GM21619 (cell line): Measurements from ENCODE around the gene SLC39A1.

Experiments used
- ATAC-seq: cut with Tn5 transposase; IDR thresholded peaks from one replicate; pipeline ENCODE4 v1.9.1; 2021; ENCODE audit not compliant: unreplicated experiment

The SLC39A1 gene

GRCh38 chr1:153977250-153978240, 14.2 kb upstream of the SLC39A1 start, which contains the start of gene JTB:
TSS of gene JTB (minus strand) at chr1:153977674. CDS start at chr1:153977252, 422 bp downstream.
- ATAC-seq = peak; percentile 76

DNA sequence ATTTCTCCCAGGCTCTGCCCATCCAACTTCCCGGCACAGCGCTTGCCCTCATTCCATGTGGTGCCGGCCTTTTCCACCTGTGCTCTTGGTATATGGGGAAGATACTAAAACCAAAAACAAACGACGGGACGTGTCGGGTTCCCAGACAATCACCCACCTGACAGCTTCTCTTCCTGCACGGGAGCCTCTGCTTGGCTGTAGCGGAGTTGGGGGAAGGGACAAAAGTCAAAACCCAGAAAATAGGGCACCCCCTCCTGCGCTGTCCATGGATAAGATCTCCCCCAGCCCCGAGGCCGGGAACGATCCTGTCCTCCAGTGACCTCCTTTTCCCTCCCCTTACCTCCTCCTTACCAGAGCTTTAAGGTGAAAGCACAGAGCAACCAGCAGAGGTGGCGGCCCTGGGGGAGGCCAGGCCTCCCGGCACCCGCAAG, 13.5 kb upstream of the SLC39A1 start:
- peak; percentile 7 for ATAC-seq

DNA sequence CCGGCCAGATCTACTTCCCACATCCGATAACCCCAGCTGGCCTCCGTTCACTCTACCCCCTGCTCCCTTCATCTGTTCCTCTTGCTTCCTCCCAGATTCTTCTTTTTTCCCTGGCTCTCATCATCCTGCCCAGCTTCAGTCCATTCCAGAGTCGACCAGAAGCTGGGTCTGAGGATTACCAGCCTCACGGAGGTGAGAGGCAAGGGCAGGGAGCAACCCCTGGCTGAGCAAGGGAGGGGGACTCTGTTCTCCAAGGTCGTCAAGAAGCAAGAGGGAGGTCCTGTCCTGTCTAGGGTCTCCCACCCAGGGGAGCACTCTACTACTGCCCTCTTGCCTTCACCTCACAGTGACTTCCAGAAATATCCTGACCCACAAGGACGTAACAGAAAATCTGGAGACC, 10.2 kb upstream of the SLC39A1 start:
- no peak for ATAC-seq

DNA sequence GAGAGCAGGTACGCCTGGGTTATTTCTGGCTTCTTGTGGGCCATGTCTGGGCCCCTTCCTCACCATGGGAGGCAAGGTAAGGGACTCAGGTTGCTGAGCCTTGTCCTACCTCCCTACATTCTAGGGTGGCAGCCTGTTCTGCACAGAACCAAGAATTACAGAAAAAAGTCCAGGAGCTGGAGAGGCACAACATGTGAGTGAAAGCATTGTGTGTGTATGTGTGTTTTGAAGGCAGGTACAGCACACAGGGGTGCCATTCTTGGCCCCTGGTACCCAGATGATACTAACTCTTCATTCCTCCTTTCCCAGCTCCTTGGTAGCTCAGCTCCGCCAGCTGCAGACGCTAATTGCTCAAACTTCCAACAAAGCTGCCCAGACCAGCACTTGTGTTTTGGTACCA, 9.7 kb upstream of the SLC39A1 start:
- ATAC-seq = no peak

DNA sequence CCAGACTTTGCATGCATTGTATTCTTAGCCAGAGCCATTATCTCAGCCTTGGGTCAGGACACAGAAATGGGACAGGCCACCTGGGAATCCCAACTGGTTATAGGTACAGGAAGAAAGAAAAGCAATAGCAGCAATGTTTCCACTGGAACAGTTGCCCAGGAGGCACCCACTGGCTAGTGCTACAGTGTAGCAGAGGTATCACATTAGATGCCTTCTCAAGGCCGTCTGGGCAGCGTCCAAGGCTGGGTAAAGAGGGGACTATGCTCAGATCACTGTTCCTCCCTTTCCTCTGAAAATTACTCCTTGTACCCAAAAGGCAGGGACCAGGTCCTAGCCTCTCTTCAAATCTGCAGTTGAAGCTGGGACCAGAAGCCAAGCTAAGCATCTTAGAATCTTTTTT, 7.0 kb upstream of the SLC39A1 start:
- no peak for ATAC-seq

DNA sequence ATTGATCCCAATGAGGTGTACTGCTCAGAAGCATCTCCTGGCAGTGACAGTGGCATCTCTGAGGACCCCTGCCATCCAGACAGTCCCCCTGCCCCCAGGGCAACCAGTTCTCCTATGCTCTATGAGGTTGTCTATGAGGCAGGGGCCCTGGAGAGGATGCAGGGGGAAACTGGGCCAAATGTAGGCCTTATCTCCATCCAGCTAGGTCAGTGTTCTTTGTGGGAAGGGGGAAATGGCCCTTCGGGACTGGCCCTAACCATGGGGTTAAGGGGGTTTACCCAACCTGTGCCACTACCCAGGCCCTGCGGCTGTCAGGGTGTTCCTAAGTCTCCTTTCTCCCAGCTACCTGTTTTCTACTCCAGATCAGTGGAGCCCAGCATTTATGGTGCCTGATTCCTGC, 5.6 kb upstream of the SLC39A1 start:
- no peak for ATAC-seq

- ATAC-seq = no peak
Measured at GRCh38 chr1:153968408-153968807, 5.1 kb upstream of the SLC39A1 start.

DNA sequence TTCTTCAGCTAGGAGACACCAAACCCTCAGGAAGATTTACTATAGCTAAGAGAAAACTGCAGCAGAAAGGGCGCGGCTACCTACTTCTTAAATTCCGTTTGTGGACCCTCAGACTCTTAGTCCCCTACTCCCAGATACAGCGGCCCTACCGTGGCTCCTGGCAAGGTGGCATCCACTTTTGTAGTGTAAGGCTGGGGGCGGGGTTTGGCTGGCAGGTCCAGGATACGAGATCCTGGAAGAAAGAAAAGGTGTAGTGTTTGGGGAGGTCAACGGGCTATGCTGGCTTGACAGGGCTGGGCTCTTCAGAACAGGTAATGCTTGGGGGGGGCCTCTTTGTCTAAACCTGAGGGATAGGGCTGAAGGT, 4.6 kb upstream of the SLC39A1 start:
- ATAC-seq = no peak

DNA sequence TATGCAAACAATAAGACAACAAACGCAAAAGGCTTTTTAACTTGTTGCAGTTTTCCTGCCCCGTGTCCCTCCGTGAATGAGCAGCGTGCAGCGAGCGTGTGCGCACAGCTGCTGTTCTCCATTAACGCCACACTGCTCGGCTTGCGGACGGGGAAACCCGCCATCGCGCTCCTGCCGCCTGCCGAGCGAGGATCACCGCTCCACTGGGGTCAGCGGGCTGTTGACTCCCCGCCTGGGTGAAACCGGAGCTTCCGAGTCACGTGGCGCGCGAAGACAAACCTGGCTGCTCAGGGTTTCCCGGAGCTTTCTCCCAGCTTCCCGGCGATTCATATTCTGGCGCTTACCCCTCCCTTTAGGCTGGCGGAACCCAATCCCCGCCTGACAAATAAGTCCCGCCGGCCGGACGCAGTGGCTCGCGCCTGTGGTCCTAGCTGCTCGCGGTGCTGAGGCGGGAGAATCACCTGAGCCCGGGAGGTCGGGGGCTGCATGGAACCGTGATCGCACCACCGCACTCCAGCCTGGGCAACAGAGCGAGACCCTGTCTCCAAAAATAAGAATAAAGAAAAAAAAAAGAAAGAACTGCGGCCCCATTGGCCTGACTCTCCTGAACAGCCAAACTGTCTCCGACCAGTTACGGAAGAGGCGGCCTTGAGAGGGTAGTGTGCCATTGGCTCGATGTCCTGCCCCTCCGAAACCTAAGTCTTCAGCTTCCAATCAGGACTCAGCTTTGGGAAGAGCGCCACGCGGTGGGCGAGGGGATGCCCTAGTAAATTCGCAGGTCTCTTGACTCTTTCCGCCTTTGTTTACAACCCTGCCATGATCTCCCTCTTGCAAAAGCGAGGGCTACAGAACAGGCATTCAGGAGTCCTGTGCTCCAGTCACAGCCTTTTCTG, 4.0 kb upstream of the SLC39A1 start, which contains the start of gene CREB3L4:
Gene CREB3L4, plus strand, starts transcription at position 796 of the 893 bp plus-strand sequence. CDS start 624 bp downstream, outside the sequence.
- ATAC-seq = peak; percentile 76

- no peak for ATAC-seq
Measured at GRCh38 chr1:153963850-153964331, 554 bp upstream of the SLC39A1 start.

DNA sequence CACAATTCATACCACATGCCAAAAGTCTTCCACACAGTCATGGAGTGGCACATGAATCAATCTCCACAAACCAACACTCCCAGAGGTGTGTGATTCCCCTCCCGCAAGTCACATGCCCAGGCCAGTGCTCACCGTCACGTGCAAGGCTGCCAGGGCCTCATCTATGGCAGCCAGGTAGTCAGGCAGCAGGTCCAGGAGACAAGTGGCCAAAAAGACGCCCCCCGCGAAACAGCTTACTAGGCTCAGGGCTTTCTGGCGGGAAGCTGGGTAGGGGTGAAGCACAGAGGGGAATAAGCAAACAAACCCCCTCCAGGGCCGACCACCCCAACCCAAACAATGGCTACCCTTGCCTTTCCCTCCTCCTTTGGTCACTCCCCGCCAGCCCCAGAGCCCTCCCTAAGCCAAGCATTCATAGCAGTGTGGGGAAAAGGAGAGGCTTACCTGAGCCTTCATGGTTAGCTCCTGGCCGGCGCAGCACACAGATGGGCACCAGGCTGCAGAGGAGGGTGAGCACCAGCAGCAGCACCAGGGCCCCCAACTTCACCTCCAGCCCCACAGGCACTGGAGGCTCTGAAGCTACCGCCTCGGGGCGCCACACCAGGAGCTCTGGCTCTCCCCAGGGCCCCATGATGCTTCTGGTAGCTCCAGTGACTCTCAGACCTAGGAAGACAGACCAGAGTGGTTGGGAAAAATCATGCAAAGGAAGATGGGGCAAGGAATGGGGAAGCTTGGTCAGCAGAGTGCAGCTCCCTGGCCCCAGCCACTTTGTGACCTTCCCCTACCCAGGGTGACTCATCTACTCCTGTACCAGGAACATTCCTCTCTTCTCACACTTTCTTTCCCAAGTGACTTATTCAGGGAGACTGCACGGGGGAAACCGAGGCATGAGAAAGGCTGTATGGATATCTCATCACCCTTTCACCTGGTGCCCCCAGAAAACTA, 978 bp downstream of the SLC39A1 start:
- no peak for ATAC-seq

DNA sequence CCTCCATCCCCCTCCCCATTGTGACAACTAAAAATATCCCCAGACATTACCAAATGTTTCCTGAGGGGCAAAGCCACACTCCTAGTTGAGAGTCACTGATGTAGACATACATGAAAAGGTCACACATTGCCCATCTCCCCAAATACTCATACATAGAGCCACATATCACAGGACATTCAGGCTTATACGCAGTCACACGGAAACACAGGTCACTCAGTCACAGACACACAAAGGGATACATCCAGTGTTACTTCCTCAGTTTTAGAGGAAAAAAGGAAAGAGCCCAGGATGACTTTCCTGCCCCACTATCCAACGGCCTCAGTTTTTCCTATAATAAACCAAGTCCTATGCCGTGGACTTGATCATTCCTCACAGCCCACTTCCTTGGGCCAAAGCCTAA, 1.9 kb downstream of the SLC39A1 start:
- no peak for ATAC-seq

DNA sequence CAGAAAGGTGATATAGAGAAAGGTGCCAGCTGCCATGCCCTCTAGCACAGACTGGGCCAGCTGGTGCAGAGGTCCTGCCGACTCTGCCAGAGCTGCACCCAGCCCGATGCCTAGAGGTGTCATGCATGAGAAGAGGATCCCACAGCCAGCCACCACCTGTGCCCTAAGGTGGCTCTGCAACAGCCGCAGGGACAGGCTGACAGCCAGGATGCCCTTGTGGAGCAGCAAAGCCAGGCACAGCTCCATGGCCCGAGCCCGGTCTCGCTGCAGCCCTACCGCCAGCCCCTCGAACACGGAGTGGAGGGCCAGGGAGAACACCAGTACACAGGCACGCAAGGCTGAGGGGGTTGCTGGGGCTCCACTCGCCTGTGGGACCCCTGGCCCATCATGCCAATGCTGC, 3.1 kb downstream of the SLC39A1 start:
- no peak for ATAC-seq

DNA sequence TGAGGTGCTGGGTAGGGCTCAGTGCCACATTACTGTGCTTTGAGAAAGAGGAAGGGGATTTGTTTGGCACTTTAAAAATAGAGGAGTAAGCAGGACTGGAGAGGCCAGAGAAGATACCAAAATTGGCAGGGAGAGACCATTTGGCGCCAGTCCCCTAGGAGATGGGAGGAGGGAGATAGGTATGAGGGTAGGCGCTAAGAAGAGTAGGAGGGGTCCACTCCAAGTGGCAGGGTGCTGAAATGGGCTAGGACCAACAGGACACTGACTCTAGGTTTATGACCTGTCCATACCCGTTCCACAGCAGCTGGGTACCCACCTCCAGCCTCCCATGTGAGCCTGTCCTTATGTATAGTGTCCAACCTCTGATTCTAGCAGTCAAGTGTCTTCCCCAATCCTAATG, 3.9 kb downstream of the SLC39A1 start:
- no peak for ATAC-seq

GRCh38 chr1:153958961-153959260, 4.4 kb downstream of the SLC39A1 start:
- no peak for ATAC-seq

DNA sequence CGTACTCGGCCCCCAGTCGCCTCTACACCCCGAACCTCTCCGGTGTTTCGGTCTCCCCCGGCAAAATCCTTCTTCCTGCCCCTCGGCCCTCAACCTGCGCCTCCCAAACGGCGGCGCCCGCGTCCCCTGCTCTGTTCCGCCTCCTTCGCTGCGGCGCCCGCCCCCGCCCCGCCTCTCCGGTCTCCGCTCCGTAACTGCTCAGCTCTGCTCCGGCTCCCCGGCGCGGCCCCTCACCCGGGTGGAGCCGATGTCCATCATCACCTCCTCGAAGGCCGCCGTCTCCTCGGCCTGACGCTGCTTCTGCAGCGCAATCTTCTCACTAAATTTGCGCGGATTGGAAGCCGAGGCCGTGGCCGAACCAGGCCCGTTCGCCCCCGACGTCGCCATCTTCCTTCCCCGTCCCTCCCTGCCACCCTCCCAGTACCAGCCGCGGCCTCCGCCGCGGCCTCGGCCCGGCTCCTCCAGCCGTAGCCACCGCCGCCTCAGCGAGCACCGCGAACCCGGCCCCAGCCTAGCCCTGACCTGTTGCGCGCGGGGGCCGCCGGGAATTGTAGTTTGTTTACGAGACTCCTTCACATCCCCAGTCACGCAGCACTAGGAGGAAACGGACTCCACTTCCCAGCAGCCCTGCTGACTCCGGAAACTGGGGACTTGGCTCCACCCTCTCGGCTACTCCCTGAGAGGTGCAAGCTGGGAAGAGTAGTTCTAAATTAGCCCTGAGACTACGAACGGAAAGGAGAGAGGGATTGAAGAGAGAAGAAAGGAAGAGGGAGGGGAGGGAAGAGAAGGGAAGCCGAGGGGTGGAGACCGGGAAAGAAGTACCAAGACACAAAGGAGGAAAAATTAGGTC, 5.0 kb downstream of the SLC39A1 start, which contains the start of gene CRTC2:
Gene CRTC2, minus strand, starts transcription at position 502 of the 850 bp plus-strand sequence. Its CDS starts 115 bp downstream, at position 387.
- ATAC-seq = peak; percentile 72

GRCh38 chr1:153957744-153958110, 5.6 kb downstream of the SLC39A1 start:
- ATAC-seq = peak; percentile 16

- ATAC-seq = no peak
Measured at GRCh38 chr1:153956997-153957715, 6.2 kb downstream of the SLC39A1 start.

DNA sequence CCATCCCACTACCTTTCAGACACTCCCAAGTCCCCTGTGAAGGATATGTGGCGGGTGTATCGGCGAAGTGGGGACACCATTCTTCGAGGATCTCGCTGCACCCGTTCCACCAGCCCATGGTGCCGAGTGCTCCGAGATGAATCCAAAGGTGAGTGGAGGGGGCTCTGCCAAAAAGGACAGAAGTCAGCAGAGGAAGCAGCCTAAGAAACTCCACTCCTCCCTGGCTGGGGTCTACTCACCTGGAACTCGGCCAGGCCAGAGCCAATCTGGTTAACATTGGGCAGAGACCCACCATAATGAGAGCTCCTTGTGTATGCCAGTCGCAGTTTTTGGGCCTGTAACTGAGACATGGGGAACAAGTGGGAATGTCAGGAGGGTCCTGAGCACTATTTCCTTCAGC, 8.5 kb downstream of the SLC39A1 start:
- no peak for ATAC-seq
